GM21737 (cell line): Measurements from ENCODE around the gene BST1.

Source experiments
- ATAC-seq: cut with Tn5 transposase; IDR thresholded peaks from one replicate; pipeline ENCODE4 v1.9.1; 2021; ENCODE audit warnings: mild to moderate bottlenecking, moderate library complexity; ENCODE audit not compliant: unreplicated experiment

BST1 gene

GRCh38 chr4:15776871-15777648 is 74.2 kb downstream of the BST1 start:
- ATAC-seq: no peak

GRCh38 chr4:15777697-15778288 is 74.9 kb downstream of the BST1 start:
- no peak for ATAC-seq

- ATAC-seq: peak; percentile 66
Measured at GRCh38 chr4:15778289-15779241, 75.7 kb downstream of the BST1 start, which contains the start of gene CD38. Gene CD38 (plus strand): TSS chr4:15778328. CDS start chr4:15778415, 87 bp downstream.

- no peak for ATAC-seq
Measured at GRCh38 chr4:15779306-15779705, 76.4 kb downstream of the BST1 start.

GRCh38 chr4:15779809-15780208 is 76.9 kb downstream of the BST1 start:
- no peak for ATAC-seq

GRCh38 chr4:15781427-15782095 is 78.7 kb downstream of the BST1 start:
- peak; percentile 30 for ATAC-seq
